IMR-90 (cell line): ENCODE data around the gene DMD. TPM values are rescaled to one million over a fixed set of nuclear protein-coding genes. Genes with fewer than 3 reads are reported as not detected.

Source experiments
- ATAC-seq: fragments of 200-7000 bp; cut with Tn5 transposase; 2 replicates; pipeline ENCODE4 v1.9.1; 2020; ENCODE audit warnings: low read depth, mild to moderate bottlenecking, moderate library complexity
- BruUV-seq: library from RNA; stranded (reverse); fragments of 400-500 nt; replicated peaks from 2 replicates; lab custom pipeline; 2021; lab: Mats Ljungman, UMichigan
- CTCF ChIA-PET: fragments of 300-600 bp; formaldehyde crosslinking; extraction: SDS; loops from one replicate; lab custom pipeline; 2021; ENCODE audit warnings: antibody characterized with exemption; lab: Yijun Ruan, JAX
- POLR2A ChIA-PET: fragments of 300-600 bp; sonication (Branson Sonifier 250); formaldehyde crosslinking; loops from one replicate; lab custom pipeline; 2022; ENCODE audit warnings: antibody characterized with exemption; ENCODE audit not compliant: unreplicated experiment; lab: Charles Lee
- DNase-seq: peaks from one replicate; pipeline ENCODE4 v3.0.0; 2013
- H2AFZ ChIP-seq: replicated peaks from 2 replicates; pipeline ENCODE3; 2013; ENCODE audit warnings: low read length, mild to moderate bottlenecking; ENCODE audit not compliant: poor library complexity
- H2AK5ac ChIP-seq: 2 replicates; pipeline ENCODE4 v1.6.1; 2013; ENCODE audit warnings: low read depth, low read length, inconsistent platforms
- H2AK9ac ChIP-seq: replicated peaks from 2 replicates; pipeline ENCODE3; 2013; ENCODE audit warnings: mild to moderate bottlenecking, low read depth, low read length, moderate library complexity; ENCODE audit not compliant: poor library complexity
- H2BK120ac ChIP-seq: 2 replicates; pipeline ENCODE4 v1.6.1; 2013; ENCODE audit warnings: low read depth, low read length, inconsistent platforms
- H2BK15ac ChIP-seq: 3 replicates; pipeline ENCODE4 v1.6.1; 2013; ENCODE audit warnings: low read depth, low read length, inconsistent platforms
- H2BK20ac ChIP-seq: 2 replicates; pipeline ENCODE4 v1.6.1; 2013; ENCODE audit warnings: low read depth, mild to moderate bottlenecking, inconsistent platforms, low read length, moderate library complexity
- H2BK5ac ChIP-seq: 2 replicates; pipeline ENCODE4 v1.6.1; 2013; ENCODE audit warnings: mild to moderate bottlenecking, low read depth, low read length, inconsistent platforms; ENCODE audit not compliant: poor library complexity, severe bottlenecking
- H3K14ac ChIP-seq: replicated peaks from 2 replicates; pipeline ENCODE4 v1.6.1; 2013; ENCODE audit warnings: low read depth, low read length, inconsistent platforms
- H3K18ac ChIP-seq: 2 replicates; pipeline ENCODE4 v1.6.1; 2013; ENCODE audit warnings: low read depth, low read length, control low read depth
- H3K23ac ChIP-seq: 2 replicates; pipeline ENCODE4 v1.6.1; 2013; ENCODE audit warnings: low read depth, low read length, inconsistent platforms
- H3K27ac ChIP-seq: 2 replicates; pipeline ENCODE4 v1.5.1; 2013; ENCODE audit warnings: mild to moderate bottlenecking, control low read depth, low read length; ENCODE audit not compliant: insufficient read depth
- H3K27me3 ChIP-seq: 2 replicates; pipeline ENCODE4 v1.6.1; 2013; ENCODE audit warnings: low read length; ENCODE audit not compliant: control insufficient read depth, insufficient read depth
- H3K36me3 ChIP-seq: 2 replicates; pipeline ENCODE4 v1.6.1; 2013; ENCODE audit warnings: low read length, mixed read lengths; ENCODE audit not compliant: control insufficient read depth, insufficient read depth
- H3K4ac ChIP-seq: 2 replicates; pipeline ENCODE4 v1.6.1; 2013; ENCODE audit warnings: low read depth, low read length, inconsistent platforms
- H3K4me1 ChIP-seq: 2 replicates; pipeline ENCODE4 v1.6.1; 2013; ENCODE audit warnings: low read length, mixed read lengths; ENCODE audit not compliant: control insufficient read depth, insufficient read depth
- H3K4me2 ChIP-seq: 2 replicates; pipeline ENCODE4 v1.6.1; 2013; ENCODE audit warnings: low read depth, mild to moderate bottlenecking, control low read depth, low read length, moderate library complexity
- H3K4me3 ChIP-seq: 2 replicates; pipeline ENCODE4 v1.5.1; 2013; ENCODE audit warnings: low read depth, mild to moderate bottlenecking, control low read depth, low read length, moderate library complexity; ENCODE audit not compliant: insufficient read depth
- H3K56ac ChIP-seq: 2 replicates; pipeline ENCODE4 v1.6.1; 2013; ENCODE audit warnings: low read length, inconsistent platforms; ENCODE audit not compliant: insufficient read depth; ENCODE audit errors: extremely low read depth
- H3K79me1 ChIP-seq, 2 experiments: 2 replicates each; pipeline ENCODE4 v1.6.1; 2013; ENCODE audit warnings: low read length in 2 of 2, inconsistent platforms in 1 of 2, low read depth in 1 of 2
- H3K9ac ChIP-seq: 2 replicates; pipeline ENCODE4 v1.6.1; 2013; ENCODE audit warnings: low read depth, low read length, control low read depth
- H3K9me1 ChIP-seq: 2 replicates; pipeline ENCODE4 v1.6.1; 2013; ENCODE audit warnings: low read length, inconsistent platforms; ENCODE audit not compliant: insufficient read depth
- H3K9me3 ChIP-seq: 2 replicates; pipeline ENCODE4 v1.6.1; 2013; ENCODE audit warnings: low read length; ENCODE audit not compliant: control insufficient read depth, insufficient read depth
- H4K20me1 ChIP-seq: 2 replicates; pipeline ENCODE4 v1.6.1; 2013; ENCODE audit warnings: low read length, inconsistent platforms; ENCODE audit not compliant: insufficient read depth
- H4K5ac ChIP-seq: 2 replicates; pipeline ENCODE4 v1.6.1; 2013; ENCODE audit warnings: mild to moderate bottlenecking, low read depth, low read length, control low read depth
- H4K8ac ChIP-seq, 2 experiments: 2 replicates each; pipeline ENCODE4 v1.6.1; 2013; ENCODE audit warnings: low read depth in 2 of 2, low read length in 2 of 2, control low read depth in 1 of 2, inconsistent platforms in 1 of 2
- H4K91ac ChIP-seq: 2 replicates; pipeline ENCODE4 v1.6.1; 2013; ENCODE audit warnings: low read depth, low read length, inconsistent platforms; ENCODE audit not compliant: insufficient read depth
- BHLHE40 ChIP-seq: fragments of 150-350 bp; IDR thresholded peaks from 2 replicates; pipeline ENCODE4 v1.6.1; 2016; ENCODE audit warnings: mild to moderate bottlenecking, low read depth, low read length
- CEBPB ChIP-seq: IDR thresholded peaks from 2 replicates; pipeline ENCODE4 v1.6.1; 2012; ENCODE audit warnings: low read depth, low read length, improper control_type of control experiment
- FOS ChIP-seq: fragments of 150-350 bp; IDR thresholded peaks from 2 replicates; pipeline ENCODE4 v1.6.1; 2016; ENCODE audit warnings: low read depth, low read length
- MAFK ChIP-seq: IDR thresholded peaks from 2 replicates; pipeline ENCODE4 v1.6.1; 2012; ENCODE audit warnings: low read depth, low read length, improper control_type of control experiment
- MAZ ChIP-seq: IDR thresholded peaks from 2 replicates; pipeline ENCODE4 v1.6.1; 2012; ENCODE audit warnings: low read depth, mild to moderate bottlenecking, low read length, improper control_type of control experiment, moderate library complexity, borderline replicate concordance
- MXI1 ChIP-seq: IDR thresholded peaks from 2 replicates; pipeline ENCODE4 v1.6.1; 2012; ENCODE audit warnings: low read depth, mild to moderate bottlenecking, low read length, moderate library complexity, borderline replicate concordance
- NFE2L2 ChIP-seq: fragments of 150-350 bp; IDR thresholded peaks from 2 replicates; pipeline ENCODE4 v1.6.1; 2016; ENCODE audit warnings: low read depth, mild to moderate bottlenecking, low read length
- POLR2A ChIP-seq: IDR thresholded peaks from 2 replicates; pipeline ENCODE4 v1.6.1; 2012; ENCODE audit warnings: mild to moderate bottlenecking, low read depth, low read length
- RAD21 ChIP-seq: IDR thresholded peaks from 2 replicates; pipeline ENCODE4 v1.6.1; 2012; ENCODE audit warnings: low read length, improper control_type of control experiment
- RCOR1 ChIP-seq: IDR thresholded peaks from 2 replicates; pipeline ENCODE4 v1.6.1; 2012; ENCODE audit warnings: mild to moderate bottlenecking, low read length, improper control_type of control experiment; ENCODE audit not compliant: insufficient replicate concordance
- RFX5 ChIP-seq: IDR thresholded peaks from 2 replicates; pipeline ENCODE4 v1.8.0; 2012; ENCODE audit warnings: low read depth, mild to moderate bottlenecking, low read length, moderate library complexity
- USF2 ChIP-seq: fragments of 150-350 bp; IDR thresholded peaks from 2 replicates; pipeline ENCODE4 v1.6.1; 2017; ENCODE audit warnings: mild to moderate bottlenecking, antibody characterized with exemption, low read length, low read depth
- WGBS, 2 experiments: methylation state at CpG; one replicate each; pipeline versions ENCODE4 v1.1.5 to v1.1.7; 2013; ENCODE audit warnings: missing lambda C conversion rate in 2 of 2; ENCODE audit not compliant: insufficient read length in 1 of 2; ENCODE audit errors: extremely low coverage in 2 of 2; 5-methylcytosine and 5-hydroxymethylcytosine counted together
- dilution Hi-C: fragments of 300-500 bp; cut with HindIII; formaldehyde crosslinking; loops from one replicate; pipeline ENCODE4 v1.14.3; 2018; ENCODE audit warnings: low sequenced_read_pairs; ENCODE audit not compliant: unreplicated experiment
- in situ Hi-C: fragments of 300-500 bp; cut with MboI; formaldehyde crosslinking; loops from 3 replicates; pipeline ENCODE4 v1.14.3; 2019; ENCODE audit warnings: low sequenced_read_pairs, inconsistent platforms, mixed read lengths
- intact Hi-C: fragments of 100-400 bp; cut with micrococcal nuclease; formaldehyde crosslinking; loops from 2 replicates; pipeline ENCODE4 v1.10.0; 2022
- polyA plus RNA-seq, 3 experiments: library from polyadenylated mRNA; depleted of rRNA; stranded (reverse); fragments of >200 nt; gene quantifications; 2 replicates each; pipeline ENCODE4 v1.2.3, GENCODE V29; 2012; ENCODE audit warnings: low replicate concordance in 1 of 3
- total RNA-seq: library from RNA; depleted of rRNA; stranded (reverse); fragments of >200 nt; gene quantifications from 2 replicates; pipeline ENCODE4 v1.2.3, GENCODE V29; 2012

Gene DMD
- total and polyA plus RNA-seq, 2 of the 4 experiments (the other 2 are of a cell fraction) = 6.6 to 11.8 TPM

- Histone ChIP-seq H4K8ac (no peak overlapping the region), H3K4me2 (no peak overlapping the region), H3K18ac (no peak overlapping the region), H3K23ac (no peak overlapping the region), H3K4me1 (no peaks in the 10 kb centered on the region), H3K4ac (no peak overlapping the region), H3K14ac (no peak overlapping the region), H3K9me1 (no peaks in the 10 kb centered on the region), H2BK20ac (no peak overlapping the region), H2AK9ac (no peak overlapping the region), H3K9me3 (no peaks in the 10 kb centered on the region), H3K56ac (no peak overlapping the region), H3K36me3 (no peaks in the 10 kb centered on the region), H2BK15ac (no peak overlapping the region), H4K91ac (no peak overlapping the region), H3K79me1 (no peaks in the 10 kb centered on the region), H4K5ac (no peak overlapping the region), H2AK5ac (no peak overlapping the region), H2BK5ac (no peak overlapping the region), H3K4me3 (no peak overlapping the region), H4K20me1 (no peaks in the 10 kb centered on the region), H3K27ac (no peak overlapping the region), H3K27me3 (no peaks in the 10 kb centered on the region), H2AFZ (no peak overlapping the region), H2BK120ac (no peak overlapping the region), H3K9ac (no peak overlapping the region)
- BruUV-seq = no TSS peak
- POLR2A ChIA-PET = no interaction called here
- TF ChIP-seq FOS (no peak), MAFK (no peak), RFX5 (no peak), RCOR1 (no peak), USF2 (no peak), MXI1 (no peak), CEBPB (no peak), MAZ (no peak), RAD21 (no peak), POLR2A (no peak), BHLHE40 (no peak), NFE2L2 (no peak)
- DNase-seq = peak; percentile 0
- no peak for ATAC-seq
- dilution Hi-C loops (no loop called here), intact Hi-C loops (no loop called here), in situ Hi-C loops (no loop called here)
- CTCF ChIA-PET = no interaction called here
- no CpG with 5 or more reads among the region's 1 CpG for WGBS, 2 experiments
Observed at GRCh38 chrX:33252306-33252825, 41.0 kb upstream of the DMD start.
